ENCODE data around the gene CBS. TPM values are rescaled to one million over a fixed set of nuclear protein-coding genes. Genes with fewer than 3 reads are reported as not detected.
"Not testable (repeated sequence)": the region's sequence is repeated elsewhere in the genome, so short reads cannot be mapped to it uniquely, and the experiment has no call there.

The CBS gene
- 14.3 and 25.7 TPM in 2 replicates for total RNA-seq

GRCh38 chr21:43075170-43076022, at the start of gene CBS:
Gene CBS, minus strand, starts transcription at chr21:43075835. Its CDS starts 3,642 bp downstream, at chr21:43072193.
- not testable (repeated sequence) for DNase-seq (ENCODE audit: extremely low read depth, low read depth, low spot score)

GRCh38 chr21:43115956-43116355, 40.3 kb upstream of the CBS start:
- not testable (repeated sequence) for DNase-seq (ENCODE audit: extremely low read depth, low read depth, low spot score)

GRCh38 chr21:43114483-43114882, 38.8 kb upstream of the CBS start:
- DNase-seq (ENCODE audit: extremely low read depth, low read depth, low spot score), result not testable (repeated sequence)

DNA sequence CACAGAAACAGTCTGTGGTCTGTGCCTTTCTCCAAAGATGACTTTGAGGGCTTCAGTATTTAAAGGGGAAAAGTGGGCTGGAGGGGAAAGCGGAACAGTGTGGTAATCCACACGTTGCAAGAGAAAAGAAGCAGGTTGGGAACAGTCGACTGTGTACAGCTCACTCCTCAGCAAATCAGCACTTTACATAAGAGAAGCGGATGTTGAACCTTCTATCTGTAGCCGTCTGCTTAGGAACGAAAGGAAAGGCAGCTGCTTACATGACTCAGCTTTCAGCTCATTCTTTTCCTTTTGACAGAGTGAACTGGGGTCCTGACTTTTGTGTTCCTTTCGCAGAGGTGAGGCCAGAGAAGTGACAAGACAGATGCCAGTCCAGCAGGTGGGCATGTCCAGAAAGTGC, 33.4 kb upstream of the CBS start:
- not testable (repeated sequence) for DNase-seq (ENCODE audit: extremely low read depth, low read depth, low spot score)

- DNase-seq (ENCODE audit: extremely low read depth, low read depth, low spot score), result not testable (repeated sequence)
These were observed 32.5 kb upstream of the CBS start for GRCh38 chr21:43108177-43108576.

DNA sequence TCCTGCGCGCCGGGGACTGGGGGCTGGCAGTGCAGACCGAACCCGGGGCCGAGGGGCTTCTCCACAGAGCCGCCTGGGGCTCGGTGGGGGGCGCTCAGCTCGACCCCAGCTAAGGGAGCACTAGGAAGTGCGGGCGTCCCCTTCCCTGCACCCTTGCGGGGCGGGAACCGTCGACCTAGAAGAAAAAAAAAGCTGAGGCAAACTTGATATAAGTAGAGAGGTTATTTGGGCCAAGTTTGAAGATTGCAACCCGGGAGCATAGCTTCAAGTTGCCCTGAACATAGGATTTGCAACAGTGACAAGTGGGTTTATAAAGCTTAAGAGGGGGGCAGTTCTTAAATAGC, 32.1 kb upstream of the CBS start:
- DNase-seq (ENCODE audit: extremely low read depth, low read depth, low spot score), result not testable (repeated sequence)

GRCh38 chr21:43106965-43107793, 31.5 kb upstream of the CBS start, which contains the start of gene U2AF1:
Gene U2AF1, minus strand, starts transcription at chr21:43107570. Its CDS starts 76 bp downstream, at chr21:43107494.
- DNase-seq (ENCODE audit: extremely low read depth, low read depth, low spot score), result not testable (repeated sequence)

GRCh38 chr21:43104642-43105041, 29.0 kb upstream of the CBS start:
- DNase-seq (ENCODE audit: extremely low read depth, low read depth, low spot score), result not testable (repeated sequence)

DNA sequence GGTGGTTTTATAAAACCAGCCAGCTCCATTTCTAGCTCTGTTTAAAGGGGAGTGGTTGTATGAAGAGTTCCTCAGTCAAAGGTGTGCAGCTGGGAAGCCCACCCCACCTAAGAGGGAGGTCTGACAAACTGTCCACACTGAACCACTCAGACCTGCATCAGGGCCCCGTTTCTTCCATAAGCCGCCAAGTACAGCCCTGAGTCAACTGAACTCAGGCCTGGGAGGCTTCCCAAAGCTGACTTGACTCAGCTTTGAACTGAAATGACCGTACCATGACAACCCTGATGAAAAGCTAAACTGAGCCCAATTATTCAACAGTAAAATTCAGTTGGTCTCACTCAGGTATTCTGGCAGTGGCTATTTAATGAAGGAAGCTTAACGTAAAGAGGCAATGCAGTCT, 26.6 kb upstream of the CBS start:
- DNase-seq (ENCODE audit: extremely low read depth, low read depth, low spot score), result not testable (repeated sequence)

DNA sequence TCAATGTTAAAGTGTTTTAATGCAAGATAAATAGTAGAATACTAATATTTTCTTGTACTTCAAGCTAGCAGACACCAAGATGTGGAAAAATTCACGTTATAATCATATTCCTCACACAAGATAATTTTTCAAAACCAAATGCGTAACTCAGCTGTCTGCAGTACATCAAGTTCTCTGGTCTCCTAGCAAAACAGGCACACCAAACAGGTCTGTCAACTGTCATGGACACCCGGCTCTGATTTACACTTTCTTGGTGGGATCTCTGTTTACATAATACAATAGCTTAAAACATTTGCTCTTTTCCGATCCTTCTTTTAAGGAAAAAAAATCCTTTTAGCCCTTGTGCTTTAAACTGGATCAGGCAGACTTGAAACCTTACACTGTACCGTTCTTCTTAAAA, 26.0 kb upstream of the CBS start:
- DNase-seq (ENCODE audit: extremely low read depth, low read depth, low spot score), result not testable (repeated sequence)

DNA sequence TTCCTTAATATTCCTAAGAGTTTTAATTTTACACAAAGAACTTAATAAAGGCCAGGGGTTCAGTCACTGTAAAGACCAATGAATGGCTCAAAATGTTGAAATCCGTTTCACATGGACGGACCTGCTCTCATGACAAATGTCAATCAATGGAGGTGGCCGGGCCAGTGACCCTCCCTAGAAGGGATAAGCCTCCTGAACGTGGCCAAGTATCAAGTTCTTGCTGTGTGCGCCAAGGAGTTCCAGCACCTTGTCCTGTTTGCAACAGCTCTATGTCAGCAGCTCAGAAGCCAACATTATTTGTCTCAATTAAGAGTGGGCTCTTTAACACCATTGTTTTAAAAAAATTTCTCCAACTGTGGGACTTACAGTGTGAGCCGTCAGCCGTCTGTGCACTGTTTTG, 25.4 kb upstream of the CBS start:
- not testable (repeated sequence) for DNase-seq (ENCODE audit: extremely low read depth, low read depth, low spot score)

DNA sequence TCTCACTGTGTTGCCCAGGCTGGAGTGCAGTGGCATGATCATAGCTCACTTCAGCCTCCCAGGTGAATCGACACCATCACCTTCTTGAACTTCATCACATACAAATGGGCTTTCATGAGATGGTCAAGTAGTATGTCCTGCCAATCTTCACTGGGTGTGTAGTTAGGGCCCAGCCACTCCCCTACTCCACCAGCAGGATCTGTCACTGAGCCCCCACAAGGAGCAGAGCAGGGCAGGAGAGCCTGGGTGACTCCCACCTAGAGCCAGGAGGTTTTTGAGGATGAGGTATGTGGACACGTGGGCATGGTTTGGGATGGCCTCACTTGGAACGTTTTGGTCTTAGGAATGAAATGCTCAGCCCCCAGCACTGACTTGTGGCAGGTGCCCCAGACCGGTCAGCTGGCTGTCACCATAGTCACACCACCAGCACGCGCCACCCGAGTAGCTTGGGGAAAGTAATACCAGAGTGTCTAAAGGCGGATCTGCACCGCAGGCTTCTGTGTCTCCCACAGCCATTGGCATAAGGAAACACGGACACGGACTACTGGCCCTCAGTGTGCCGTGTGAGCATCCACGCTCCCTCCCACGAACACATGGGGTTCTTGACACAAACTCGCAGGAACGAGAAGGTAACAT, 16.5 kb upstream of the CBS start:
- not testable (repeated sequence) for DNase-seq (ENCODE audit: extremely low read depth, low read depth, low spot score)

DNA sequence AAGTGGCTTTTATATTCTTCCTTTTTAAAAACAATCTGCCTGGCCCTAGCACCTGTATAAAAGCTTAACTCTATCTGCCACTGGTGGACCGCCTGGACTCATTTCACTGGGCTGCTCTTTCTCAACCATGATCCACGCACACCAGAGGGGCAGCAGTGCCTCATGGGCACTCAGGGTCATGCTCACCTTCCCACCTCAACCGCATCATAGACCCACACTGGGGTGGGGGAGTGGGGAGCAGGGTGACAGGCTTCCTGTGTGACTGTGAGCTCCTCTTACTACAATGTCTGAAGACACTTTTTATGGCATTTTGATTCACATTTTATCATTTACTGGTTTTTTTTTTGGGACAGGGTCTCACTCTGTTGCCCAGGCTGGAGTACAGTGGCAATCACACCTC, 15.3 kb upstream of the CBS start:
- DNase-seq (ENCODE audit: extremely low read depth, low read depth, low spot score), result not testable (repeated sequence)

DNA sequence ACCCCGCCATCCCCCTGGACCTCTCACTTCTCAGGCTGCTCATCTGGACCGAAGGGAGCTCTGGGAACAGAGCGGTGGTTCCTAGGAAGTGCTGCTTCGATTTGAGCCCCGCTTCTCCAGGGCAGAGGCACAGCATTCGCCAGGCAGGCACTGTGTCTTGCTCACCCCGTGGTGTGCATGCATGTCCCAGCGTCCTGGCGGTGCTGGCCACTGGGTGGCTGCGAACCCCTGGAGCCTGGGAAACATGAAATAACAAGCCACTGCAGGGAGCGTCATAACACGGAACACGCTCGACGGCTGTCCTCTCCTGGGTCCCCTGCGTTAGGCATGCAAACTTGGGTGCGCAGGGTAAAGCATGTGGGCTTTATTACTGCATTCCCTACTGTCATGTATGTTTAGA, 13.8 kb upstream of the CBS start:
- not testable (repeated sequence) for DNase-seq (ENCODE audit: extremely low read depth, low read depth, low spot score)

- not testable (repeated sequence) for DNase-seq (ENCODE audit: extremely low read depth, low read depth, low spot score)
These were observed 7.1 kb upstream of the CBS start for GRCh38 chr21:43082587-43083300.

- DNase-seq (ENCODE audit: extremely low read depth, low read depth, low spot score), result not testable (repeated sequence)
These were observed 1.0 kb upstream of the CBS start for GRCh38 chr21:43076643-43077042.

DNA sequence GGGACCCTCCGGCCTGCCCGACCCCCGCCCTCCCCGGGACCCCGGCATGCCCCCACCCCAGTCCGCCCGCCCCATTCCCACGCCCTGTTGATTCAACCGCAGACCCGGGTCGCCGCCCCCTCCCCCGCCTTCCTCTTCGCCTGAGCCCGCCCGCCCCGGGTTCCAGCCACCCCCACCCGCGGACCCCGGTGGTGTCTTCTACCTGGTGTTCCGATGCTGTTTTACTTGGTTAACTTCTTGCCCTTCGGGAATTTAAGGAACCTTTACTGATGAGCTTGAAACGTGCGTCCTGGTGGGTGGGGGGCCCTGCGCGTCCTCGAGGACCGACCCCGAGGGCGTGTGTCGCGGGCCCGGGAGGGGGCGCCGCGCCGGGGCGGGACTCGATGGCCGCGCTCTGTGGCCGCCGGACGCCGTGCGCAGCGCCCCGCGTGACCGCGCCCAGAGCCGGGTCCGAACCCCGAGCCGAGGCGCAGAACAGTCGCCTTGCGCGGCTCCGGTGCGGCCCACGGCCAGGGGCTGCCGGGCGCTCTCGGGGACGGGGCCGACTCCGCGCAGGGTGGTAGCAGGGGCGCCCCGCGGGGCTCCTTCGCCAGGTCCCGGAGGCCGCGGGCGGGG, 495 bp upstream of the CBS start:
- DNase-seq (ENCODE audit: extremely low read depth, low read depth, low spot score), result not testable (repeated sequence)

GRCh38 chr21:43074401-43075169, 1.1 kb downstream of the CBS start:
- not testable (repeated sequence) for DNase-seq (ENCODE audit: extremely low read depth, low read depth, low spot score)

DNA sequence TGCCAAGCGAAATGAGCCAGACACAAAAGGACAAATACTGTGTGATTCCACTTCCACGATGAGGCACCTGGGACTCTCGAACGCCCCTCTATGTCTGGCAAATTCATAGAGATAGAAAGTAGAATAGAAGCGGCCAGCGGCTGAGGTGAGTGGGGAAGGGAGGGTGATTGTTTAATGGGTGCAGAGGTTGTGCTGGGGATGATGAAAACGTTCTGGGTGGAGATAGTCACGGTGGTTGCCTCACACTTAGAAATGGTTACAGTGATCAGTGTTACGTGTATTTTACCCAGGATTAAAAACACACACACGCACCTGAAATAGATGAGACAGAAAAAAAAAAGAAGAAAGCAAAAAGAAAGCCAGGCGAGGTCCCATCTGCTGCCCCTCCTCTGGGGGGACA, 2.9 kb downstream of the CBS start:
- not testable (repeated sequence) for DNase-seq (ENCODE audit: extremely low read depth, low read depth, low spot score)
